Glomerular visceral epithelial cell (primary cell): ENCODE measurements around the gene NLRP13.
"Not testable (repeated sequence)": the region's sequence is repeated elsewhere in the genome, so short reads cannot be mapped to it uniquely, and the experiment has no call there.

ENCODE experiments used
- DNase-seq: peaks from one replicate; pipeline ENCODE4 v3.0.0-alpha.2; 2016; ENCODE audit errors: extremely low spot score

NLRP13 gene

GRCh38 chr19:55931936-55932386 lies at the start of gene NLRP13:
NLRP13 (minus strand) TSS chr19:55932336; CDS start chr19:55932311, 25 bp downstream.
- no peak for DNase-seq

- DNase-seq: no peak
These were observed 48.3 kb upstream of the NLRP13 start for GRCh38 chr19:55980415-55980814.

- no peak for DNase-seq
These were observed 41.8 kb upstream of the NLRP13 start for GRCh38 chr19:55973982-55974381.

- peak; percentile 74 for DNase-seq
These were observed 30.1 kb upstream of the NLRP13 start for GRCh38 chr19:55962186-55962585.

- DNase-seq: peak; percentile 78
These were observed 28.0 kb upstream of the NLRP13 start for GRCh38 chr19:55959996-55960675.

GRCh38 chr19:55958356-55958755 lies 26.2 kb upstream of the NLRP13 start:
- DNase-seq: peak; percentile 85

GRCh38 chr19:55956431-55956830 lies 24.3 kb upstream of the NLRP13 start:
- DNase-seq: no peak

GRCh38 chr19:55950566-55950965 lies 18.4 kb upstream of the NLRP13 start:
- DNase-seq: not testable (repeated sequence)

GRCh38 chr19:55947532-55947931 lies 15.4 kb upstream of the NLRP13 start, which contains the start of gene NLRP8:
NLRP8 (plus strand) TSS chr19:55947832.
- DNase-seq: no peak

GRCh38 chr19:55940306-55940705 lies 8.2 kb upstream of the NLRP13 start:
- DNase-seq: no peak

- no peak for DNase-seq
These were observed 7.1 kb upstream of the NLRP13 start for GRCh38 chr19:55939206-55939605.

- no peak for DNase-seq
These were observed 3.1 kb upstream of the NLRP13 start for GRCh38 chr19:55935206-55935605.

- DNase-seq: no peak
These were observed 1.1 kb downstream of the NLRP13 start for GRCh38 chr19:55930996-55931515.

- not testable (repeated sequence) for DNase-seq
These were observed 2.9 kb downstream of the NLRP13 start for GRCh38 chr19:55929258-55929657.

GRCh38 chr19:55927991-55928390 lies 4.1 kb downstream of the NLRP13 start:
- no peak for DNase-seq

GRCh38 chr19:55923556-55923955 lies 8.6 kb downstream of the NLRP13 start:
- no peak for DNase-seq

- DNase-seq: peak; percentile 7
These were observed 18.4 kb downstream of the NLRP13 start for GRCh38 chr19:55913643-55914268.

- no peak for DNase-seq
These were observed 19.2 kb downstream of the NLRP13 start for GRCh38 chr19:55912916-55913315.

GRCh38 chr19:55909801-55910200 lies 22.3 kb downstream of the NLRP13 start:
- no peak for DNase-seq

- DNase-seq: no peak
These were observed 24.4 kb downstream of the NLRP13 start for GRCh38 chr19:55907746-55908145.

- no peak for DNase-seq
These were observed 24.9 kb downstream of the NLRP13 start for GRCh38 chr19:55907286-55907685.

GRCh38 chr19:55902080-55902751 lies 29.9 kb downstream of the NLRP13 start:
- DNase-seq: no peak
